HCT116 (cell line): ENCODE measurements around the gene MED13L.

Source experiments
- JUND ChIP-seq: IDR thresholded peaks from 2 replicates; pipeline ENCODE4 v1.6.1; 2012
- POLR2A ChIP-seq: IDR thresholded peaks from 2 replicates; pipeline ENCODE4 v1.7.0; 2011; ENCODE audit warnings: borderline replicate concordance; ENCODE audit not compliant: insufficient read depth, insufficient read length; ENCODE audit errors: extremely low read depth
- POLR2AphosphoS5 ChIP-seq: IDR thresholded peaks from 2 replicates; pipeline ENCODE4 v1.6.1; 2011; ENCODE audit warnings: mild to moderate bottlenecking, low read depth, low read length, moderate library complexity
- TF ChIP-seq, protein P1 (sequence below), 3 experiments: fragments of 200-600 bp in 1 of 3; sonication (generic) in 1 of 3; IDR thresholded peaks in 2 of 3; conservative IDR thresholded peaks in 1 of 3; 2 replicates each; pipeline ENCODE4 v1.5.1; 2012 to 2017; ENCODE audit warnings: low read depth in 2 of 3, low read length in 2 of 3, antibody characterized with exemption in 1 of 3, borderline replicate concordance in 1 of 3, control low read depth in 1 of 3, mild to moderate bottlenecking in 1 of 3, mixed read lengths in 1 of 3, mixed run types in 1 of 3, moderate library complexity in 1 of 3; ENCODE audit not compliant: insufficient read depth in 1 of 3

DNA sequence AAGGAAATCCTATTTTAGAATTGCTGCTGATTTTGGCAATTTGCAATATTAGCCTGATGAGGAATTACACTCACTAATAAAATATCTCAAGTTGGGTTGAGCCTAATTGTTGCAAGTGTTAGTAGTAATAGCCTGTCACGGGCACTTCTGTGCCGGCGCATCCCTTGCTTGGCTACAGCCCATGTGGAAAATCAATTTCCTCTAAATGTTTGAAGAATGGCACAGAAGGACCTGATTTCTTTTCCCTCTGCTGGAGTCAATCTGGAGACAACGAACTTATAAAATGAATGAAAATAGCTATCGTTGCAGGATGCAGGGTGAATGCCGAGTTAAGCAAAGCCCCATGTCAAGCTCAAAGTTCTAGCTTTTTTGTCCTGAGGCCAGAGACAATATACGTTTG is 31.2 kb upstream of the MED13L start:
- TF ChIP-seq POLR2AphosphoS5 = no peak
- TF ChIP-seq, protein P1, sequence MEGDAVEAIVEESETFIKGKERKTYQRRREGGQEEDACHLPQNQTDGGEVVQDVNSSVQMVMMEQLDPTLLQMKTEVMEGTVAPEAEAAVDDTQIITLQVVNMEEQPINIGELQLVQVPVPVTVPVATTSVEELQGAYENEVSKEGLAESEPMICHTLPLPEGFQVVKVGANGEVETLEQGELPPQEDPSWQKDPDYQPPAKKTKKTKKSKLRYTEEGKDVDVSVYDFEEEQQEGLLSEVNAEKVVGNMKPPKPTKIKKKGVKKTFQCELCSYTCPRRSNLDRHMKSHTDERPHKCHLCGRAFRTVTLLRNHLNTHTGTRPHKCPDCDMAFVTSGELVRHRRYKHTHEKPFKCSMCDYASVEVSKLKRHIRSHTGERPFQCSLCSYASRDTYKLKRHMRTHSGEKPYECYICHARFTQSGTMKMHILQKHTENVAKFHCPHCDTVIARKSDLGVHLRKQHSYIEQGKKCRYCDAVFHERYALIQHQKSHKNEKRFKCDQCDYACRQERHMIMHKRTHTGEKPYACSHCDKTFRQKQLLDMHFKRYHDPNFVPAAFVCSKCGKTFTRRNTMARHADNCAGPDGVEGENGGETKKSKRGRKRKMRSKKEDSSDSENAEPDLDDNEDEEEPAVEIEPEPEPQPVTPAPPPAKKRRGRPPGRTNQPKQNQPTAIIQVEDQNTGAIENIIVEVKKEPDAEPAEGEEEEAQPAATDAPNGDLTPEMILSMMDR (IDR thresholded peaks at IDR 0.05 in 2 of 3, conservative IDR thresholded peaks at IDR 0.05 in 1 of 3; ENCODE audit: borderline replicate concordance in 1 of 3, insufficient read depth in 1 of 3, low read depth in 2 of 3, low read length in 2 of 3) = no peak
- TF ChIP-seq POLR2A = no peak
- no peak for TF ChIP-seq JUND
